ENCODE measurements around the gene CCNL2. TPM values are rescaled to one million over a fixed set of nuclear protein-coding genes. Genes with fewer than 3 reads are reported as not detected.
A peak's percentile ranks its signal among the peaks of the same experiment; 100 is the strongest.
"Not testable (repeated sequence)": the region's sequence is repeated elsewhere in the genome, so short reads cannot be mapped to it uniquely, and the experiment has no call there.

CCNL2 gene
- total RNA-seq = 100 to 1,000 TPM; 123 to 172 (median 151) TPM
- long read RNA-seq, donor 1, transcript CCNL2-202 (6 exons, 1,186 nt) = minor isoform, 8 of 147 reads
- long read RNA-seq, donor 1, transcript CCNL2-204 (6 exons, 3,082 nt) = major isoform, 30 of 147 reads
- long read RNA-seq, donor 1, transcript CCNL2-201 (11 exons, 2,305 nt) = minor isoform, 9 of 147 reads
- long read RNA-seq, donor 1, partial matches to known transcripts = 37 of 147 reads
- long read RNA-seq, donor 1, other reads (novel, unspliced or antisense) = 63 of 147 reads
- long read RNA-seq, donor 2, transcript CCNL2-201 (11 exons, 2,305 nt) = major isoform, 8 of 28 reads
- long read RNA-seq, donor 2, partial matches to known transcripts = 5 of 28 reads
- long read RNA-seq, donor 2, other reads (novel, unspliced or antisense) = 9 of 28 reads

GRCh38 chr1:1399187-1399871 lies at the start of gene CCNL2:
TSS of gene CCNL2 (minus strand) at chr1:1399335. CDS start at chr1:1399306, 29 bp downstream.
- H3K4me1 ChIP-seq (ENCODE audit: low read depth) = peaks cover 17% of the 10 kb centered on the region
- TF ChIP-seq CTCF (IDR thresholded peaks at IDR 0.05) = peak; percentile 82
- peaks cover 4% of the 10 kb centered on the region for H3K36me3 ChIP-seq (ENCODE audit: low read depth)
- ATAC-seq (peak; percentile 97), DNase-seq (peak; percentile 99 to 100 (median 99))
- intact Hi-C loops (cut with DNase I, micrococcal nuclease) = no loop called here
- H3K4me3 ChIP-seq = peak within 1 kb of the TSS; percentile 94
- no peaks in the 10 kb centered on the region for H3K9me3 ChIP-seq

GRCh38 chr1:1446631-1447030 lies 47.5 kb upstream of the CCNL2 start:
- H3K36me3 ChIP-seq (ENCODE audit: low read depth); H3K4me1 ChIP-seq (ENCODE audit: low read depth); H3K4me3 ChIP-seq; intact Hi-C loops (cut with DNase I, micrococcal nuclease); H3K9me3 ChIP-seq; ATAC-seq; DNase-seq: not testable (repeated sequence)

GRCh38 chr1:1442069-1442770 lies 43.1 kb upstream of the CCNL2 start:
- no peak for TF ChIP-seq CTCF (IDR thresholded peaks at IDR 0.05)
- ATAC-seq (no peak), DNase-seq (no peak)
- no peaks in the 10 kb centered on the region for H3K36me3 ChIP-seq (ENCODE audit: low read depth)
- H3K9me3 ChIP-seq = no peaks in the 10 kb centered on the region
- no peak overlapping the region for H3K4me3 ChIP-seq
- peaks cover 14% of the 10 kb centered on the region for H3K4me1 ChIP-seq (ENCODE audit: low read depth)
- intact Hi-C loops (cut with DNase I, micrococcal nuclease) = no loop called here

GRCh38 chr1:1441002-1441888 lies 42.1 kb upstream of the CCNL2 start:
- peak; percentile 95 for TF ChIP-seq CTCF (IDR thresholded peaks at IDR 0.05)
- Histone ChIP-seq H3K9me3 (no peaks in the 10 kb centered on the region), H3K4me1 (ENCODE audit: low read depth) (peaks cover 21% of the 10 kb centered on the region), H3K36me3 (ENCODE audit: low read depth) (no peaks in the 10 kb centered on the region), H3K4me3 (no peak overlapping the region)
- peak in 2 of 3 donors; percentile 66 to 75 for DNase-seq
- intact Hi-C loops (cut with DNase I, micrococcal nuclease) = no loop called here
- ATAC-seq = peak; percentile 70

- ATAC-seq (no peak), DNase-seq (no peak)
- Histone ChIP-seq H3K4me1 (ENCODE audit: low read depth) (peaks cover 26% of the 10 kb centered on the region), H3K9me3 (no peaks in the 10 kb centered on the region), H3K36me3 (ENCODE audit: low read depth) (no peaks in the 10 kb centered on the region), H3K4me3 (no peak overlapping the region)
- intact Hi-C loops (cut with DNase I, micrococcal nuclease) = no loop called here
- no peak for TF ChIP-seq CTCF (IDR thresholded peaks at IDR 0.05)
Observed at GRCh38 chr1:1440262-1441001, 41.3 kb upstream of the CCNL2 start.

All from mucosa of descending colon (tissue), 3 donors.